ENCODE results near the gene AASDH. TPM values are rescaled to one million over a fixed set of nuclear protein-coding genes. Genes with fewer than 3 reads are reported as not detected.
A peak's percentile ranks its signal among the peaks of the same experiment; 100 is the strongest.

The AASDH gene
- polyA plus RNA-seq, 2 of the 4 experiments (the other 2 are of a cell fraction) = 4.8 to 12.2 TPM

DNA sequence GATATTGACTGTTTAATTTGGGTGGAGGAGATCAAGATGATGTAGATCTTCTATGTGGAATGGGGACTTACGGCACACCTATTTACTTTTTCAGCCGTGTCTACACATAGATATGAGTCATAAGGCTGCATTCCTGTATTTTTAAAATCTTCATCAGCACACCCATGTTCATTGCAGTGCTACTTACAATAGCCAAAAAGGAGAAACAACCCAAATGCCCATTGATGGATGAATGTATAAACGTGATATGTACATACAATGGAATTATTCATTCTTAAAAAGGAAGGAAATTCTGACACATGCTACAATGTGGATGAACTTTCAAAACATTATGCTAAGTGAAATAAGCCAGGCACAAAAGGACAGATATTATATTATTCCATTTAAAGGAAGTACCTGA, 98.6 kb downstream of the AASDH start:
- 25% methylated on average over 3 of the region's 3 CpGs for WGBS (ENCODE audit: missing lambda C conversion rate)
- peak overlapping the region; percentile 26; the same call in 1 of the 3 replicates for H3K4me2 ChIP-seq
- ChIA-PET POLR2A (no interaction called here), CTCF (no interaction called here)
- DNase-seq (ENCODE audit: low read depth in 1 of 2, low spot score in 1 of 2) = no peak
- no peak for FAIRE-seq
- TF ChIP-seq CHD4 (IDR thresholded peaks at IDR 0.05; ENCODE audit: borderline replicate concordance) (no peak), HDAC2 (IDR thresholded peaks at IDR 0.05) (no peak)
- no peak overlapping the region for H3K4me3 ChIP-seq
- peaks cover 5% of the 10 kb centered on the region; the same call in 1 of the 3 replicates for H3K4me1 ChIP-seq
- no peaks in the 10 kb centered on the region for H3K9me3 ChIP-seq
- ATAC-seq = no peak
- H3K27ac ChIP-seq = no peak overlapping the region

Small RNA genes within 50 kb of the gene (small RNA-seq; reads per million reads assigned to genes)
- 0 to 0.26 (median 0) reads per million in 6 experiments for gene RNU6-197P

Other genes with a start within 250 kb of the AASDH start
- 25.4 and 26.7 TPM in 2 replicates for gene PPAT, start 48.1 kb upstream of the AASDH start, polyA plus RNA-seq (2011; rRNA removed)
- gene PPAT, start 48.1 kb upstream of the AASDH start, polyA plus RNA-seq (2017; fragmentation: RNase III; extraction: RNeasy Plus Mini Kit Qiagen cat#74134 plus additional on column Dnase treatment) = 22.2 to 23.6 TPM (median 22.8 TPM) in 3 replicates
- gene PAICS, start 48.8 kb upstream of the AASDH start, polyA plus RNA-seq (2011; rRNA removed) = 185 and 227 TPM in 2 replicates
- gene PAICS, start 48.8 kb upstream of the AASDH start, polyA plus RNA-seq (2017; fragmentation: RNase III; extraction: RNeasy Plus Mini Kit Qiagen cat#74134 plus additional on column Dnase treatment) = 154 to 167 TPM (median 156 TPM) in 3 replicates
- 114 and 135 TPM in 2 replicates for gene SRP72, start 80.1 kb upstream of the AASDH start, polyA plus RNA-seq (2011; rRNA removed)
- 70.1 to 73.3 TPM (median 71.6 TPM) in 3 replicates for gene SRP72, start 80.1 kb upstream of the AASDH start, polyA plus RNA-seq (2017; fragmentation: RNase III; extraction: RNeasy Plus Mini Kit Qiagen cat#74134 plus additional on column Dnase treatment)
- gene ARL9, start 118.3 kb upstream of the AASDH start, polyA plus RNA-seq (2011; rRNA removed) = 0.08 and 0.09 TPM in 2 replicates
- not detected in 3 replicates for gene ARL9, start 118.3 kb upstream of the AASDH start, polyA plus RNA-seq (2017; fragmentation: RNase III; extraction: RNeasy Plus Mini Kit Qiagen cat#74134 plus additional on column Dnase treatment)